COLO829 (cell line): Measurements from ENCODE around the gene IER5.

Experiments used
- DNase-seq: peaks from one replicate; pipeline ENCODE4 v3.0.0; 2012; ENCODE audit warnings: low spot score

IER5 gene

DNA sequence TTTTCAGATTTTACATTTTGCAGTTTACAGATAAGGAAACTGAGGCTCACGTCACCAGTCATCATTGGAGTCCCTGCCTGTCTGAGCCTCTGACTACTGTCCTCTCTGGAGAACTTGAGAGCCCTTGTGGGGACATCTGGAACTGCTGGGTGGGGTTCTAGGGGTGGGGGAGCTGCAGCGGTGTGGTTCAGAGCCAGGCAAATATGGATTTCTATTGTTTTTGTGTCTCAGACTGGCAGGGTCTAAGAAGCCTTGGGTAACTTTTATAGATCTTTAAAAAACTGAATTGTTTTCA, 46.9 kb downstream of the IER5 start:
- no peak for DNase-seq

DNA sequence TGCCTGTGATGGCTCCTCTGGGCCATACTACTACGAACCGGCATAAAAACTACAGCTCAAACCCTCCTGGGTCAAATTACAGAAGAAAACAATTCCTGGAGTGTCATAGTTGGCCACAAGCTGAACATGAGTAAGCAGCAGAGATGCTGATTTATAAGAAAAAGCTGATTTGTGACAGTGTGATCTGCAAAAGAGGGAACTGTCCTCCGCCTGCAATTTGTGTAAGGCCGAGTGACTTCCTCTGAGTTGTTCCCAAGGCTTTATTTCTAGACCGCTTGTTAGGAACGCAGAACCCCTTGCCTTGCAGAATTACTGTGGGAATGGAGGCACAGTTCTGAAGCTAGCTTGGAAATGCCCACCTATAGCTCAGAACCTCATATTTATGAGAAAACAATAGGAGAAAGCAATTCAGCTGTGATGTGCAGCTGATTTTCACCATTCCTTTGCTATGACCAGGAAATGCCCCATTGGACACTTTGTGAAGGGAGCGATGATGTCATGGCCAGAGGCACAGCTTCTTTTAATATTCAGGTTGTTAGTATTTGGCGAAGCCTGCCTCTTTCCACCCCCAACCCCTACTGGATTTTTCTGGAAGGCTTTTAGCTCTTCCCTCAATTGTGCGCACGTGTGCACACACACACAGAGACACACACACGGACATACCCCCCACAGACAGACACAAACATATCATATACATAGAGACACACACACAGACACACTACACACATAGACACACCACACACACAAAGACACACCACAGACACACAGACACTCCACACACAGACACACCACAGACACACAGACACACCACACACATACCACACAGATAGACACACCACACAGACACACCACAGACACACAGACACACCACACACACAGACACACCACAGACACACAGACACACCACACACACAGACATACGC, 47.6 kb downstream of the IER5 start:
- peak; percentile 23 for DNase-seq

DNA sequence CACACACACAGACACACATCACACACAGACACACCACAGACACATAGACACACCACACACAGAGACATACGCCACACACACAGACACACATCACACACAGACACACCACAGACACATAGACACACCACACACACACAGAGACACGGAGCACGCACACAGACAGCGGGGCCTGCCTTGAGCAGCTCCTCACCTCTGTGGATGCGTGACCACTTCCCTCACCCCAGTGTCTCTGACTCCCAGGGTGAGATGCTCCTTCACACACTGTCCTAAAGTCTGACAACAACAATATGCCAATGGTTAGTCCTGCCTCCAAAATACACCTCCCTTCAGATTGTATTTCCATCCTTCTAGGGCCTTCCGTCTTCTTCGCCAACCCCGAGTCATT, 48.2 kb downstream of the IER5 start:
- no peak for DNase-seq

GRCh38 chr1:181137217-181137743, 48.8 kb downstream of the IER5 start:
- DNase-seq = no peak

GRCh38 chr1:181139631-181140061, 51.1 kb downstream of the IER5 start:
- DNase-seq = peak; percentile 51

- DNase-seq = no peak
These were observed 51.9 kb downstream of the IER5 start for GRCh38 chr1:181140398-181140797.

- no peak for DNase-seq
These were observed 52.4 kb downstream of the IER5 start for GRCh38 chr1:181140891-181141290.

DNA sequence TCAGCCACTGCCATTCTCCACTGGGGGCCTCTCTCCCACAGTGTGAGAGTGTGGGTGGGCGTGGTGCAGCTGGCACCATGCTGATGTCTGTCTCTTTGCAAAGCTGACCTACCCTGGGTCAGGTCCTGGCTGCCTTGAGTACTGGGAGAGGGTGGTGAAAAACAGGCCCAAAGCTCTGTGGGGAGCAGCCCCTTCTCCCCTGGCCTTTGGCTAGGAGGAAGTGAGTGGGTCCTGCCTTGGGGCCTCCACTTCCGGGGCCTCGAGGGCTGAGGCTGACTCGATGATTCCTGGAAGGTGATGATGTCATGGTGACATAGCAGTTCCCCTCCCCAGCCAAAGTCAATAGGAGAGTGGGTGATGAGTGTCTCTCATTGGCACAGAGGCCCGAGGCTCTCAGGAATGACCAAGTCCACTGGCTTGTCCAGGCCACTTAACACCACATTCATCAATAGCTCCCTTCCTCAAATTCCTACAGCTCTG, 53.0 kb downstream of the IER5 start:
- no peak for DNase-seq
